GM18517 (cell line): Measurements from ENCODE around the gene TMEM37.
"Not testable (repeated sequence)": the region's sequence is repeated elsewhere in the genome, so short reads cannot be mapped to it uniquely, and the experiment has no call there.

Experiments
- ATAC-seq: cut with Tn5 transposase; IDR thresholded peaks from one replicate; pipeline ENCODE4 v1.9.1; 2021; ENCODE audit warnings: mild to moderate bottlenecking, moderate library complexity; ENCODE audit not compliant: unreplicated experiment

TMEM37 gene

GRCh38 chr2:119431155-119431975, at the start of gene TMEM37:
Gene TMEM37 (plus strand): TSS chr2:119431854. CDS start chr2:119431904, 50 bp downstream.
- peak; percentile 80 for ATAC-seq

DNA sequence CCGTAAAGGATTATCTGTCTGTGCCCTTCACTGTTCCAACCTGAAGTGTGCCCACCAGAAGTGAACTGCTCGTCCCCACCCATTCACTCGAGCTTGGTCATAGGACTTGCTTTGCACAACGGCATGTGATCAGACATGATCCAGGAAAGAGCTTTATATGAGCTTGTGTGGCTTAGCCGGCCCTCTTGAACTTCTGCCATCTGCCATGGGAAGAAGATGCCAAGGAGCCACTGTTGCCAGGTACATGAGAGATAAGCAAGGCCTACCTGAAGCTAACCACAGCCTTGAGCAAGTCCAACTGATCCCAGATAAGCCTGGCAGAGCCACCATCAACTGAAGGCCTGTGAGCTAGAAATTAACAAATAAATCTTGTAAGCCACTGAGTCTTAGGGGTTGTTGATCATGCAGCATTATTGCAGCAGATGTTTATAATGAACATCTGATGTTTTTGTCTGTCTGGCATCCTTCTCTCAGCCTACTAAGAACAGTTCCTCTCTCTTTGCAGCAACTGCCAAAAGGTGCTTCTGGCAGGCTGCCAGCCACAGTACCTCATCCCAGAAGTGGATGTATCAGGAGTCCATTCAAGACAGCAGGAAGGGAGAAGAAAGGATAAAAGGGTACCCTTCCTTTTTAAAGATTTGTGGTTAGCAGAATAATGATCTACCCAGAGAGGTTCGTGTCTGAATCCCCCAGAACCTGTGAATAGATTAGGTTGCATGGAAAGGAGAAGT, 48.1 kb upstream of the TMEM37 start:
- no peak for ATAC-seq

GRCh38 chr2:119384971-119385370, 46.7 kb upstream of the TMEM37 start:
- ATAC-seq: no peak

DNA sequence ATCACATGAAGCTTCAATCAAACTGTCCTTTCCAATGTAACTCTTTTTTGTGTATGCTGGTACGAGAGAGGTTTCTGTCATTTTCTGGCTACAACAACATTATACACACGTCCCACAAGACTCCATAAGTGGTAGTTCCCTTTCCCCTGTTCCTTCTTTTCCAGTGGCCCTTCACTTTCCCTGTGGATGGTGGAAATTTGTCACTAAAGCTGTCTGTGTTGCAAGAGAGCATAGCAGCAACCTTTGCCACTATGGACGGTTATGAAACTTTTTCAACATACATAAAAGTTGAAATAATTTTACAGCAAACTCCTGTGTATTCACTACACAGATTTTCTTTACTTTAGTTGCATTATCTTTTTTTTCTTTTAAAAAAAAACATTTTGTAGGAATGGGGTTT, 46.2 kb upstream of the TMEM37 start:
- no peak for ATAC-seq

DNA sequence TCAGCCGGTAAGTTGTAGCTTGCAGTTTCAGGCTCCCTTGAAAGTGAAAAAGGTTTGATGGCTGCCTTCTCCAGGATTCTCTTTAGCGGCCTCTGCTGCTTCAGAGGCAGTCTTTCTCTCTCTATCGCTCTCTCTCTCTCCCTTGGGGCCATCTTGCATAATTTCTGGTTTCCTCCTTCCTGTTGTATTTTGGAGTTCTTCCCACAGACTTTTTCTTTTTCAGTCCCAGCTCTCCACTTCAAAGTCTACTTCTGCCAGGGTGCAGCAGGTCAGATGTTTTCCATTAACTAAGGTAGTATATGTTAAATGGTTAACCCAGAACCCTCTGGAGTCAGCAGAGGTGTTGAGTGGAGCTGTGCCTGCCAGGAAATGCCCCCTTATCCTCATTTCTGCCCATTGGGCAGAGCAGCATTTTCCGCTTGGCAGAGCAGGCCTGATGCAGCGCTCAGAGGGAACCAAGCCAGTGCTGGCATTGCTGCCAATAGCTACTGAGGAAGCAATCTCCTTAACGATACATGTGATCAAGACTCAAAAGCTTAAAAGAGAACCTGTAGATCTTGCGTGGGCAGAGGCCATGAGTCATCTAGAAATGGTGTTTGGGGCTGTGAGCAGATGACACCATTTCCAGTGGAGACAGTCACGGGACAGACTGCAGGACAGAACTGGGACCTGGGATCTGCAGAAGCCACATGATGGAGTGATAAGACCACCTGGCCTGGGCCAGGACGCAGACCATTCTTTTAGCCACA, 44.1 kb upstream of the TMEM37 start:
- peak; percentile 87 for ATAC-seq

- no peak for ATAC-seq
These were observed 41.9 kb upstream of the TMEM37 start for GRCh38 chr2:119389615-119390306.

DNA sequence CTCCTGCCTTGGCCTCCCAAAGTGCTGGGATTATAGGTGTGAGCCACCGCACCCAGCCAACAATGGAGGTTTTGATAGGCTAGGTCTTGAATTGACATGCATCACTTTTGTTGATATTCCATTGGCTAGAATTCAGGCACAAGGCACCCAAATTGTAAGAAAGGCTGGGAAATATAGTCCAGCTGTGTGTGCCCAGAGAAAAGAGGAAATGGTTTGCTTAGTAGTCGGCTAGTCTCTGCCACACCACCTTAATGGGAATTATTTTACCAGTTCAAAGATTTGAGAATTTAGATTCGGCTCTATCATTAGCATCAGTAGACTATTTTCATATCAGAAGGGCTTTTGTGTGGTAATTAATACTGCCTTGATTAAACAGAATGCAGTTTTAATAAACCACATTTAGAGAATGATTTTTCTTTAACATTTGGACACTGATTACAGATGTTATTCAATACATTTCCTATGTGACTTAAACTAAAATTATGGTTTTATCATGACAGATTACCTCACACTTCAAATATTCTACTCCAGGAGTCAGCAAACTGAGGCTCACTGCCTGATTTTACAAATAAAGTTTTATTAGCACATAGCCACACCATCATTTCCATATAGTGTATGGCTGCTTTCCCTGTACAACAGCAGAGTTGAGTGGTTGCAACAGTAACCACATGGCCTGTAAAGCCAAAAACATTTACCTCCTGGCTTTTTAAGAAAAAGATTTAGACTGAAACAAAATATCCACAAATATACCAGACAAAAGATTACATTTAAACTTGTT, 37.5 kb upstream of the TMEM37 start:
- ATAC-seq: no peak

GRCh38 chr2:119397196-119397595, 34.5 kb upstream of the TMEM37 start:
- ATAC-seq: no peak

DNA sequence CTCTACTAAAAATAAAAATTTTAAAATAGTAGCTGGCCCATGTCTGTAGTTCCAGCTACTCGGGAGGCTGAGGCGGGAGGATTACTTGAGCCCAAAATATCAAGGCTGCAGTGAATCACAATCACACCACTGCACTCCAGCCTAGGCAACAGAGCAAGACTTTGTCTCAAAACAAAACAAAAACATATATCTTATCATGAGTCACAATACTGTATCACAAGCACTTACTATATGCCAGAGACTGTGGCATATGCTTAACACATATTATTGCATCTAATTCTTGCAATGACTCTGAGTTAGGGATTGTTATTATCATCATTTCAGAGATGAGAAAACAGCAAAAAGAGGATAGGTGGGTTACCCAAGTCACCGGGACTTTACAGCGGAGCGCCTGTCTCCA, 29.5 kb upstream of the TMEM37 start:
- no peak for ATAC-seq

DNA sequence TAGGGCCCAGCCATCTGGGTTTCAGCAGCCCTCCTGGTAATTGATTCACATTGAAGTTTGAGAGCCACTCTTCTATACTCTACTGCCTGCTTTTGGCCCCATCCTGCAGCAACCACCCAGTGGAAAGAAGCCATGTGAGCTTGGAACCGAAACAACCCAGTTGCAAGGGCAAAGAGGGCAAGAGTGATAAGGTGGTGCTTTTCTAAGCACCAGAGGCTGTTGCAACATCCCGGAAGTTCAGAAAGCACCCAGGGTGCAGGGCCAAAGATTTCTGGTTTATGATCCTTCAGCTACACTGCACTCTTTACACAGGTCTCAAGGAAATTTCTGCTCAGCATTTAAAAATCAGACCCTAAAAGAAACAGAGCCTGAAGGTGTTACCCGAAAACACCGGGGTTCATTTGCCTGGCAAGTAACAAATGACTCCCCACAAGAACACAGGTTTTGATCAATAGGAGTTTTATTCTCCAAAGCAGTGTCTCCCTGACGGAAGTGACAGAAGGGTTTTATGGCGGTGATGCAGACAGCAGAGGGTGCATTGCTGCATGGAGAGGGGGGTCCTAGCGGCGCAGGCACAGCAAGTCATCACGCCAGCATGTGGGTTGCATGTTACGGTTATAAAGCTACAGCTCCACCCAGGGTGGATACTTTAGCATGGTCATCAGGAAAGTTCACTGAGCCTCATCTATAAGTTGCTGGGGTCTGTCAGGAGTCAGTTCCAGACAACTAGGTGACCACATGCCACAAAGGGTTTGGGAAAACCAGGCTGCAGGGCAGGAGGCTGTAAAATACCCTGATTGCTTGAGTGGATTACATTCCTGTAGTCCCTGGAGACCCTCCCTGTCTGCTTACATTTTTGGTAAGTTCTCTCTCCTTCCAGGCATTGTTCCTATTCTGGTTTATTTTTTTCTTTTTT, 28.8 kb upstream of the TMEM37 start:
- ATAC-seq: no peak

DNA sequence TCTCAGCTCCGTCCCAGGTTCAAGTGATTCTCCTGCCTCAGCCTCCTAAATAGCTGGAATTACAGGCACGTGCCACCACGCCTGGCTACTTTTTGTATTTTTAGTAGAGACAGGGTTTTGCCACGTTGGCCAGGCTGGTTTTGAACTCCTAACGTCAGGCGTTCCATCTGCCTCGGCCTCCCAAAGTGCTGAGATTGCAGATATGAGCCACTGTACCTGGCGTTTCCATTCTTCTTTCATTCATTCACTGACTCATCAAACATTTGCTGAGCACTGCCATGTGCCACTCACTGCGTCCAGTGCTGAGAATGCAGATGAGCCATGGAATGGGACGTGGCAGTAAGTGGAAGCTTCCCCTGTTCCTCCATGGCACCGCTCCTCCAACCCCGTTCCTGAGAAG, 28.0 kb upstream of the TMEM37 start:
- not testable (repeated sequence) for ATAC-seq

GRCh38 chr2:119405151-119405550, 26.5 kb upstream of the TMEM37 start:
- no peak for ATAC-seq

GRCh38 chr2:119407430-119408220, 24.0 kb upstream of the TMEM37 start:
- ATAC-seq: no peak

- ATAC-seq: no peak
These were observed 23.4 kb upstream of the TMEM37 start for GRCh38 chr2:119408221-119408619.

DNA sequence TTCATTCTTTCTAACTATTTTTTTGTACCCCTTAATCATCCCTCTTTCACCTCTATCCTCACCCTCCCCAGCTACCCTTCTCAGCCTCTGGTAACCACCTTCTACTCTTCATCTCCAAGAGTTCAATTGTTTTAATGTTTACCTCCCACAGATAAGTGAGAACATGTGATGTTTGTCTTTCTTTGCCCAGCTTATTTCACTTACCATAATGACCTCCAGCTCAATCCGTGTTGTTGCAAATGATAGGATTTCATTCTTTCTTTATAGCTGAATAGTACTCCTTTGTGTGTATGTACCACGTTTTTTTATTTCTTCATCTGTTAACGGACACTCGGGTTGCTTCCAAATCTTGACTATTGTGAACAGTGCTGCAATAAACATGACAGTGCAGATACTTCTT, 22.1 kb upstream of the TMEM37 start:
- no peak for ATAC-seq

GRCh38 chr2:119414894-119415293, 16.8 kb upstream of the TMEM37 start:
- ATAC-seq: no peak

GRCh38 chr2:119415630-119416029, 16.0 kb upstream of the TMEM37 start:
- ATAC-seq: no peak

GRCh38 chr2:119416299-119416923, 15.2 kb upstream of the TMEM37 start:
- no peak for ATAC-seq
